HepG2 (cell line): ENCODE measurements around the gene DNASE1L2. TPM values are rescaled to one million over a fixed set of nuclear protein-coding genes. Genes with fewer than 3 reads are reported as not detected.
A peak's percentile ranks its signal among the peaks of the same experiment; 100 is the strongest.

Source experiments
- ATF7-NPFF ChIP-seq: sonication (generic); formaldehyde crosslinking; IDR thresholded peaks from 2 replicates; pipeline ENCODE4 v1.8.1; 2023; ENCODE audit warnings: mild to moderate bottlenecking, low read depth, missing genetic modification reagents, moderate library complexity
- ETV6 ChIP-seq: sonication (generic); formaldehyde crosslinking; conservative IDR thresholded peaks from 2 replicates; pipeline ENCODE4 v1.4.0; 2020; ENCODE audit warnings: missing genetic modification reagents
- FUBP1 ChIP-seq: sonication (generic); formaldehyde crosslinking; IDR thresholded peaks from 2 replicates; pipeline ENCODE4 v1.5.1; 2020; ENCODE audit warnings: missing genetic modification reagents, mild to moderate bottlenecking, borderline replicate concordance
- KDM5A ChIP-seq: fragments of 200-600 bp; sonication (generic); IDR thresholded peaks from 2 replicates; pipeline ENCODE4 v1.7.0; 2018; ENCODE audit warnings: antibody characterized with exemption, mild to moderate bottlenecking, low read length, borderline replicate concordance
- MLLT10 ChIP-seq: sonication (generic); formaldehyde crosslinking; IDR thresholded peaks from 2 replicates; pipeline ENCODE4 v1.4.0; 2020; ENCODE audit warnings: missing genetic modification reagents
- NAIF1 ChIP-seq: sonication (generic); formaldehyde crosslinking; IDR thresholded peaks from 2 replicates; pipeline ENCODE4 v1.5.0; 2020; ENCODE audit warnings: mild to moderate bottlenecking, missing genetic modification reagents, borderline replicate concordance
- RAD21 ChIP-seq: fragments of 450-650 bp; formaldehyde crosslinking; IDR thresholded peaks from 2 replicates; pipeline ENCODE4 v1.5.0; 2020; ENCODE audit warnings: mild to moderate bottlenecking
- RERE ChIP-seq: IDR thresholded peaks from 2 replicates; pipeline ENCODE4 v1.6.1; 2016; ENCODE audit warnings: low read depth, missing genetic modification reagents, missing compliant biosample characterization
- SNAPC2 ChIP-seq: sonication (generic); formaldehyde crosslinking; IDR thresholded peaks from 2 replicates; pipeline ENCODE4 v1.8.1; 2022; ENCODE audit warnings: mild to moderate bottlenecking, missing genetic modification reagents
- U2AF2 ChIP-seq: fragments of 200-400 bp; formaldehyde crosslinking; IDR thresholded peaks from 2 replicates; pipeline ENCODE4 v1.6.1; 2017; ENCODE audit warnings: low read depth, mild to moderate bottlenecking, low read length
- ZNF256 ChIP-seq: sonication (generic); formaldehyde crosslinking; conservative IDR thresholded peaks from 2 replicates; pipeline ENCODE4 v1.4.0; 2020; ENCODE audit warnings: missing genetic modification reagents
- ZNF3 ChIP-seq: IDR thresholded peaks from 2 replicates; pipeline ENCODE4 v1.7.0; 2017; ENCODE audit warnings: inconsistent platforms
- ZNF335 ChIP-seq: sonication (generic); formaldehyde crosslinking; IDR thresholded peaks from 2 replicates; pipeline ENCODE4 v1.4.0; 2020; ENCODE audit warnings: missing genetic modification reagents
- ZNF367 ChIP-seq: sonication (generic); formaldehyde crosslinking; IDR thresholded peaks from 2 replicates; pipeline ENCODE4 v1.4.0; 2020; ENCODE audit warnings: missing genetic modification reagents, borderline replicate concordance
- ZNF414 ChIP-seq: sonication (generic); formaldehyde crosslinking; IDR thresholded peaks from 2 replicates; pipeline ENCODE4 v1.5.0; 2020; ENCODE audit warnings: missing genetic modification reagents
- ZNF550 ChIP-seq: sonication (generic); formaldehyde crosslinking; IDR thresholded peaks from 2 replicates; pipeline ENCODE4 v1.4.0; 2020; ENCODE audit warnings: mild to moderate bottlenecking, missing genetic modification reagents, borderline replicate concordance
- ZNF574 ChIP-seq: sonication (generic); formaldehyde crosslinking; IDR thresholded peaks from 2 replicates; pipeline ENCODE4 v1.4.0; 2020; ENCODE audit warnings: missing genetic modification reagents
- ZNF7 ChIP-seq: IDR thresholded peaks from 2 replicates; pipeline ENCODE4 v1.6.1; 2016; ENCODE audit warnings: missing biosample characterization, missing genetic modification reagents
- ZNF816 ChIP-seq: sonication (generic); formaldehyde crosslinking; IDR thresholded peaks from 2 replicates; pipeline ENCODE4 v1.8.0; 2022; ENCODE audit warnings: missing genetic modification reagents, mild to moderate bottlenecking, borderline replicate concordance
- ZSCAN12 ChIP-seq: sonication (generic); formaldehyde crosslinking; IDR thresholded peaks from 2 replicates; pipeline ENCODE4 v1.9.0; 2021; ENCODE audit warnings: mild to moderate bottlenecking, missing genetic modification reagents
- polyA plus RNA-seq, 8 experiments: library from polyadenylated mRNA; depleted of rRNA in 3 of 8; stranded (reverse) in 7 of 8; unstranded in 1 of 8; fragments of >200 nt; fragmentation: Illumina TruSeq in 4 of 8; extraction: Trizol in 4 of 8; gene quantifications; 2 replicates each; pipeline versions ENCODE4 v1.2.1 to v1.2.3, GENCODE V29; 2011 to 2016; ENCODE audit warnings: low read depth in 4 of 8, missing spikeins in 1 of 8, mixed read lengths in 1 of 8; ENCODE audit not compliant: insufficient read depth in 1 of 8
- total RNA-seq, 5 experiments: library from RNA; depleted of rRNA; stranded (reverse); fragments of >200 nt; fragmentation: Illumina TruSeq; extraction: Trizol; gene quantifications; 2 replicates each; pipeline ENCODE4 v1.2.3, GENCODE V29; 2016; ENCODE audit warnings: low read depth in 1 of 5

The DNASE1L2 gene
- total and polyA plus RNA-seq, 2 of the 13 experiments (the other 11 are each of a cell fraction or from before 2014, with no cell fraction given) = 0.44 to 0.50 TPM

GRCh38 chr16:2190002-2190658 is 46.1 kb upstream of the DNASE1L2 start (continued):
- no peak for TF ChIP-seq RERE (CRISPR knock-in tag)
- TF ChIP-seq ZNF574 = peak; percentile 9; the same call in 1 of the 2 replicates
- no peak for TF ChIP-seq KDM5A
- no peak for TF ChIP-seq ZNF816
- no peak for TF ChIP-seq ETV6 (CRISPR knock-in tag)
- TF ChIP-seq ZNF414 = 0 out of 2 replicates have a peak, but pooled peaks have one; percentile 59
- no peak for TF ChIP-seq ZNF367 (CRISPR knock-in tag)
- TF ChIP-seq ZNF550 (CRISPR knock-in tag) = no peak
- TF ChIP-seq U2AF2 = no peak
- no peak for TF ChIP-seq FUBP1
- TF ChIP-seq SNAPC2 = no peak
- 0 out of 2 replicates have a peak, but pooled peaks have one; percentile 56 for TF ChIP-seq ZSCAN12
- TF ChIP-seq ZNF335 (CRISPR knock-in tag) = no peak
- no peak for TF ChIP-seq NAIF1 (CRISPR knock-in tag)
- TF ChIP-seq ATF7-NPFF (CRISPR knock-in tag) = no peak
- TF ChIP-seq ZNF7 (CRISPR knock-in tag) = no peak
- TF ChIP-seq RAD21 (CRISPR knock-in tag) = 0 out of 2 replicates have a peak, but pooled peaks have one; percentile 13
- TF ChIP-seq ZNF3 (CRISPR knock-in tag) = no peak
- TF ChIP-seq ZNF256 (CRISPR knock-in tag) = no peak
- TF ChIP-seq MLLT10 (CRISPR knock-in tag) = no peak
